ENCODE results near the gene RCAN1.
A peak's percentile ranks its signal among the peaks of the same experiment; 100 is the strongest.
"Not testable (repeated sequence)": the region's sequence is repeated elsewhere in the genome, so short reads cannot be mapped to it uniquely, and the experiment has no call there.

Gene RCAN1

DNA sequence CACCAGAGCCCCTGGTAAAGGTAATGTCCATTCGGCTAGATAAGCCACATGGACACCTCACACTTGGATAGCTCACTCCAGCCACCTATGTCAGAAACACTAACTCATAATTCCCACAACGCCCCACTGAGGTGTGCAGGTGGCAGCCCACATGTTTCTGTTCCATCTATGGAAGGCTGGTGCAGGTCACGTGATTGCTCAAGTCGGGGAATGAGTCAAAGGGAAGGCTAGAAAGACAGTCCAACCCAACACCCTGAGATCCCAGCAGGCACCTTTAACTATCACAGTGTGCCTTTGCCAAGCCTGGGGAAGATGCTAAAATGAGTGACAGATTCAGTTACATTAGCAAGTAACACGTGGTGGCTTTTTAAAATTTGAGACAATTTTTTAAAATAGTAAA lies 57.7 kb downstream of the RCAN1 start:
- TF ChIP-seq CTCF (IDR thresholded peaks at IDR 0.05; ENCODE audit: low read depth, low read length), result no peak
- H3K4me3 ChIP-seq (ENCODE audit: low read depth, low read length), result no peak overlapping the region

DNA sequence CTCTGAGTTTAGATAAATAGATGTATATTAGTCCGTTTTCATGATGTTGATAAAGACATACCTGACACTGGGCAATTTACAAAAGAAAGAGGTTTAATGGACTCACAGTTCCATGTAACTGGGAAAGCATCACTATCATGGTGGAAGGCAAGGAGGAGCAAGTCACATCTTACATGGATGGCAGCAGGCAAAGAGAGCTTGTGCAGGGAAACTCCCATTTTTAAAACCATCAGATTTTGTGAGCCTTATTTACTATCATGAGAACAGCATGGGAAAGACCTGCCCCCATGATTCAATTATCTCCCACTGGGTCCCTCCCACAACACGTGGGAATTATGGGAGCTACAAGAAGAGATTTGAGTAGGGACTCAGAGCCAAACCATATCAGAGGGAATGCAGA lies 60.2 kb downstream of the RCAN1 start:
- not testable (repeated sequence) for H3K4me3 ChIP-seq (ENCODE audit: low read depth, low read length)

DNA sequence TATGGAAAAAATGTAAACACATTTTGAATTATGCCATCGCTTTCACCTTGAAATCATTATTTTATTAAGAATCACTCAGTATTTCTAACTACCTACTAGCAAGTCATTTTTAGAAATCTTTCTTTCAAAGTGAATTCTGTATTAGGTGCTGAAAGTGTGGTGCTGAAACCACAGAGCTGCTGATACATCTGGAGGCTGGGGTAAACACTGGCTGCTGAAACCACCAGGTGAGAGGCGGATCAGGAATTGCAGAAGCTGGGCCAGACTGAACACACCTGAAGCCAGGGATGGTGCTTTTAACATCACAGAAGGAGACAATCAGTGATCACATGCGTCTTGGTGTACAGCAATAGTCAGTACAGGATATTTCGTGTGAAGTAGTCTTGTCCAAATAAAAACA lies 60.7 kb downstream of the RCAN1 start:
- no peak overlapping the region for H3K4me3 ChIP-seq (ENCODE audit: low read depth, low read length)
- no peak for TF ChIP-seq CTCF (IDR thresholded peaks at IDR 0.05; ENCODE audit: low read depth, low read length)

GRCh38 chr21:34553151-34553952 lies 61.6 kb downstream of the RCAN1 start:
- TF ChIP-seq CTCF (IDR thresholded peaks at IDR 0.05; ENCODE audit: low read depth, low read length), result no peak
- peak overlapping the region; percentile 22; the same call in 1 of the 2 replicates for H3K4me3 ChIP-seq (ENCODE audit: low read depth, low read length)

DNA sequence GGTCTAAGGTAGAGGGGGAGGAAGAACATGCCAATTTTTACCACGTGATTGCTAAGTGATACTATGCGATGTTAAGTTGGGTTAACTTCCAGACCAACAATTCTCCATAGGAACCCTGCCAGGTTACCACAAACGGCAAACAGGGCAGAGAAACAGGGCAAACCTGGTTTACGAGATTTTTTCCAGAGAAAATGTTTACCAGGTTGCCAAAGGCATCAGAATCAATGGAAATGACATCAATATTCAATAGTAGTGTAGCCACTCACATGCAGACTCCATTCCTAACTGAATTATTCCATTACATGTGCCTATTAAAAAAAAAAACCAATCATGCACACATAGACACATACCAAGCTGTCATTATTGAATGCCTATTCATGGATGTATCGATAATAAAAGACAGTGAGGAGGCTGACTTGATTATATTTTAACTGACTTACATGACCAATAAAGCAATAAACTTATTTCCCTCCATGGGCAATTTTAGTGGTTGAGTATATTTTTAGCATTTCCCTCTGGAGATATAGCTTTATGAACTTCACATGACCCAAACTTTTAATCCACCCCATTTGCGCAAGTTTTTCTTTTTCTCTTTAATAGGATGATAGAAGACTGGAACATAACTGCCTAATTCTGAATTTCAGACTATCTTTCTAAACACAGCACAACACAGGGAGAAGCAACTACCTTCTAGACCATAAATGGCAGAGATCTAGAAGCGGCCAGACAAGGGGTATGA lies 62.4 kb downstream of the RCAN1 start:
- H3K4me3 ChIP-seq (ENCODE audit: low read depth, low read length), result peak overlapping the region; percentile 22; the same call in 1 of the 2 replicates
- TF ChIP-seq CTCF (IDR thresholded peaks at IDR 0.05; ENCODE audit: low read depth, low read length), result no peak

DNA sequence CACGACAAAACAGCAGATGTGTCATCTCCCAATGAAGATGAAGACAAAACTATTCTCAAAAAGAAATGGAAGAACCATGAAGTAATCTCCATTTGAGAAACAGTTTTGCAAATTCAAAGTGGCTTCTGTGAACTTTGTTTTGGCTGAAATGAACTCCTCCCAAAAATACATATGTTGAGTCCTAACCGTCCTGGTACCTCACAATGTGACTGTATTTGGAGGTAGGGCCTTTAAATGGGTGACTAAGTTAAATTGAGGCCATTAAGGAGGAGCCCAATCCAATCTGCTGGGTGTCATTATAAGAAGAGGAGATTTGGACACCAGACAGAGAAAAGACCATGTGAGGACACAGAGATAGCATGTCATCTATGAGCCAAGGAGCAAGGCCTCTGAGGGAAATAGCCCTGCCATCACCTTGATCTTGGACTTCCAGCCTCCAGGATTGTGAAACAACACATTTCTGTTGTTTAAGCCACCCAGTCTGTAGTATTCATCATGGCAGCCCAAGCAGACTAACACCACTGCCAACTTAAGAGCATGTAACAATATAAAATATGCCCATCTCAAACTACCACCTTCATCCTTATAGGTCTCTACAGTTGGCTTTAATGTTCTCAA lies 64.6 kb downstream of the RCAN1 start:
- H3K4me3 ChIP-seq (ENCODE audit: low read depth, low read length), result no peak overlapping the region
- no peak for TF ChIP-seq CTCF (IDR thresholded peaks at IDR 0.05; ENCODE audit: low read depth, low read length)

DNA sequence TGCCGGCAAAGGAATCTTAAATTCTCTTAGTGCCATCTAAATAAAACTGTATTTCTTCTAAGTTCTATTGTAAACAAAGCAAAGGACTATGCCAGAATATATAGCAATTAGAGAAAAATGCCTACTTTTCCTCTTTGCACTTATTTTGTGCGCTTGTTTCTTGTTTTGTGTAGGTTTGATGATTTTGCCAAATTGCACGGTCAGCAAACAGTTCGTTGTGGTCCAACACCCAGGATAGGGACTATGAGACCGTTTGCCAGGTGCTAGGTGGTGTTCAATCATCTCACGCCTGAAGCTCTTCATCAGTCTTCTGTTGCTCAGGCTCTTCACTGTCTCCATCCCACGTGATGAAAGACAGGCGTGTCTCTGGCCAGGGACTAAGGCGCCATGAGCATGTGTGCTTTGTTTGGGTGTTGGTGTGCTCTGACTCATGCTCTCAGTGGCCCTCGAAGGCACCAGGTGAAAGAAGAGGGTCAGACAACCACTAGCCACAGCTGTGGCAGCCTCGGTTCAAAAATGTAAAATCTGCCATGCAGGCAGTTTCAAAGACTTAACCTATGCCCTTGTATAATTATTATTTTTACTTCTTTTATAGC lies 66.0 kb downstream of the RCAN1 start:
- TF ChIP-seq CTCF (IDR thresholded peaks at IDR 0.05; ENCODE audit: low read depth, low read length), result no peak
- no peak overlapping the region for H3K4me3 ChIP-seq (ENCODE audit: low read depth, low read length)
